HG03558 (cell line): ENCODE measurements around the gene OTOA.
A peak's percentile ranks its signal among the peaks of the same experiment; 100 is the strongest.
"Not testable (repeated sequence)": the region's sequence is repeated elsewhere in the genome, so short reads cannot be mapped to it uniquely, and the experiment has no call there.

Experiments
- ATAC-seq: cut with Tn5 transposase; IDR thresholded peaks from one replicate; pipeline ENCODE4 v1.9.1; 2021; ENCODE audit warnings: moderate number of reproducible peaks; ENCODE audit not compliant: unreplicated experiment; ENCODE audit errors: extremely low read depth

OTOA gene

GRCh38 chr16:21664801-21665492, 1.2 kb downstream of the OTOA start:
- no peak for ATAC-seq

- no peak for ATAC-seq
Measured at GRCh38 chr16:21666772-21667171, 3.0 kb downstream of the OTOA start.

- no peak for ATAC-seq
Measured at GRCh38 chr16:21667575-21667974, 3.8 kb downstream of the OTOA start.

GRCh38 chr16:21673469-21673868, 9.7 kb downstream of the OTOA start:
- no peak for ATAC-seq

GRCh38 chr16:21674456-21674855, 10.7 kb downstream of the OTOA start:
- ATAC-seq = not testable (repeated sequence)

- ATAC-seq = not testable (repeated sequence)
Measured at GRCh38 chr16:21680714-21681113, 16.9 kb downstream of the OTOA start.

GRCh38 chr16:21683184-21683583, 19.4 kb downstream of the OTOA start:
- no peak for ATAC-seq

GRCh38 chr16:21684199-21684598, 20.4 kb downstream of the OTOA start:
- no peak for ATAC-seq

- no peak for ATAC-seq
Measured at GRCh38 chr16:21685034-21685455, 21.3 kb downstream of the OTOA start.

- no peak for ATAC-seq
Measured at GRCh38 chr16:21689107-21689506, 25.3 kb downstream of the OTOA start.

- ATAC-seq = not testable (repeated sequence)
Measured at GRCh38 chr16:21690967-21691366, 27.2 kb downstream of the OTOA start.

GRCh38 chr16:21694609-21695008, 30.8 kb downstream of the OTOA start:
- ATAC-seq = no peak

GRCh38 chr16:21697032-21697431, 33.3 kb downstream of the OTOA start:
- no peak for ATAC-seq

- ATAC-seq = no peak
Measured at GRCh38 chr16:21698169-21699032, 34.6 kb downstream of the OTOA start.

- ATAC-seq = no peak
Measured at GRCh38 chr16:21701271-21701670, 37.5 kb downstream of the OTOA start.

GRCh38 chr16:21702276-21702675, 38.5 kb downstream of the OTOA start:
- ATAC-seq = no peak

GRCh38 chr16:21703156-21703555, 39.4 kb downstream of the OTOA start:
- no peak for ATAC-seq

- ATAC-seq = peak; percentile 75
Measured at GRCh38 chr16:21703589-21704174, 39.9 kb downstream of the OTOA start.

GRCh38 chr16:21704266-21704665, 40.5 kb downstream of the OTOA start:
- no peak for ATAC-seq

GRCh38 chr16:21704733-21705132, 41.0 kb downstream of the OTOA start:
- ATAC-seq = no peak

GRCh38 chr16:21708533-21709115, 44.9 kb downstream of the OTOA start:
- ATAC-seq = no peak
